Hematopoietic multipotent progenitor cell (in vitro differentiated cells): ENCODE results near the gene NKX6-2. TPM values are rescaled to one million over a fixed set of nuclear protein-coding genes. Genes with fewer than 3 reads are reported as not detected.
"Not testable (repeated sequence)": the region's sequence is repeated elsewhere in the genome, so short reads cannot be mapped to it uniquely, and the experiment has no call there.

Source experiments
- DNase-seq, 3 donors: peaks; one replicate each; pipeline ENCODE4 v3.0.0-alpha.2; 2011 to 2015; ENCODE audit warnings: low read depth in 2 of 3, low spot score in 2 of 3
- total RNA-seq: library from RNA; depleted of rRNA; stranded (reverse); fragments of >200 nt; gene quantifications from one replicate; pipeline ENCODE4 v1.2.3, GENCODE V29; 2012

NKX6-2 gene
- total RNA-seq, 1 donor = not detected

- no peak for DNase-seq
These were observed 1.7 kb downstream of the NKX6-2 start for GRCh38 chr10:132783940-132784865.

DNA sequence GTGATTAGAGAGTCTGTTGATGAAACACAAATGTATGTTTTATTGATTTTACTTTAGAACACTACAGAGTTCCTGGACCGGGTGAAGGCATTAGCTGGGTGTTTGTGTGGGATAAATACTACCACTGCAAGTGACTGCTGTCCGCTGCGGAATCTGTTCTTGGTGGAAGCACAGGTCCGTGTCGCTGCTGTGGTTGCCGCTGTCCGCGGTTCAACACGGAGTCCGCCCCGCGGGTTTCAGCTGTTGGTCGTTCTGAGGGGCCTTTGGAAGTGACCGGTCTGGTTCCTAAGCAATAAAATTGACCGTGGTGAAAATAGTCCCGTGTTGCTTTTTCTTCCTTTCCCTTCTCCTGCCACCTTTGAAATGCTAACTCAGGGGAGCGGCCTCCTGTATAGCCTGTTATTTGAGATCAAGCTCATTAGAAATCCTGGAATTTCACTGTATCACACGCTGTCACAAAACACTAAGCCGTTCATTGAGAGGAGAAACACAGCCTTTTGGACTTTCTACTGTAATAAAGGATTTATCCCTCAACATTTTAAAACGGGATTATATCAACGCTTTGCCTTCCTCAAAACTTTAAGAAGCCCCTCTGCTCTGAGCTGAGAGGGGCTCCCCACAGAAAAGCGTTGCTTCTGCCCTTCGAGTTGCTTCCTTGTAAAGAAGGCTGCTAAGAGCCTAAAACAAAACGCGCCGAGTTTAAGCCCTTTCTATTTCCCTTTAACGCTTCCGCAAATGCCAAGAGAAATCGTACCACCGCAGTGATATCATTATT is 2.6 kb downstream of the NKX6-2 start:
- DNase-seq = no peak

DNA sequence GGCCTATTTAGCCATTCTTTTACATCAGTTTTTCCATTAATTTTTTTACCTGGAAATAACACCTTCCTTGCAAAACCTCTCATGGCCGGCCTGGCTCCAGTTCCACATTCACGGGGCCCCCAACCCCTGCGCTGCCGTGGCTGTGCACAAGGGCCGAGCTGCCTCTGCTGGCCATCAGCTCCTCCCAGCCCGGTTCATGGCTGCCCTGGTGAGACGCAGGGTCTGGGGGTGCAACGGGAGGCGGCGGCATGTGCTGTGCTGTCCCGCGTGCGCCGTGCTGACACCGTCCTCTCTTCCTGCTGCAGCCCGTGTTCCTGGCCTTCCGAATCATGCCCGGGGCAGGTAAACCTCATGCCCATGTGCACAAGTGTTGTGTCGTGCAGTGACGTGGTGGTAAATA is 4.4 kb downstream of the NKX6-2 start:
- no peak for DNase-seq

GRCh38 chr10:132780356-132780755 is 5.6 kb downstream of the NKX6-2 start:
- no peak for DNase-seq

DNA sequence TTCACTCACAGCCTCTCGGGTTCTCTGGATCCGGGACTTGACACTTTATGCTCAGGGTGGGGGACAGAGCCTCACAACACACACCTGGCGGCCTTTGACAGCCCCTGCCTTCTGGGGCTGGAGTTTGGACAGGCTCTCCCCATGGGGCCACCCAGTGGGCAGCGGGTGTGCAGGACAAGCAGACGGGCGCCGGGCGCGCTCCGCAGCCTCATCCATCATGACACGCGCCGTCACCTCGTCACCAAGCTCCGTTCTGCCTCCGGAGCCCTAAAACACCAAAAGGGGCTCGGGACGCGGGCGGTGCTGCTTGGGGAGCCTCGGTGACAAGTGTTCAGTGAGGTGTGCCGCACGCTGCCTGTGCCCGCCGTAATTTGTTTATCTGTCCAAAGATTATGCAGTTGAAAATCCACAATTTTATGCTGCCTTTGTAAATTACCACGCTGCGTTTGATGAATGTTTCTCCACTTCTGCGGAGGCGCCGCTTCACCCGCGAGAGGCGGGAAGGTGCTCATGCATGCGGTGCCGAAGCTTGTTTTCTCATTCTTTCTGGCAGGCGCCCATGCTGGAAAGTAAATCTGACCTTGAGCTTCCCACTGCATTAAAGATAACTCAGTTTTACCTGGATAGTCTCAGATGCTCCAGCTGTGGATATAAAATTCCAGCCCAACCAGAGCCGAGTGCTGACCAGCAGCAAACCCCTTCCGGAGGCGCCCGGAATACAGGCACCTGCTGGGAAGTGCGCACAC is 6.2 kb downstream of the NKX6-2 start:
- DNase-seq = no peak

DNA sequence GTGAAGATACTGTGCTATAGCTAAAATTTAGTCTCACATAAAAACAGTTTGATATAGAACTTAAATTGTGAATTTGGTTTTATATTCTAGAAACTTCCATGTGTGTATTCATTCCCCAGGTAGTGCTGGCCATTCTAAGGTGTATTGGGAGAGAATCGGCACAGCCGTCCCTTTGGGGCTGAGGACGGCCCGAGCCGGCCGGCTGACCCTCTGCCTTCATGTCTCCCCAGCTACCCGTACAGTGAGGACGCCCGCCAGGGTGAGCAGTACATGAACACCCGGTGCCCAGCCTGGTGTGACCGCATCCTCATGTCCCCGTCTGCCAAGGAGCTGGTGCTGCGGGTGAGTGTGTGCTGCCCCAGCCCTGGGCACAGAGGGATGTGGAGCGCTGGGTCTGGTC is 8.5 kb downstream of the NKX6-2 start:
- DNase-seq = no peak

- DNase-seq = no peak
These were observed 9.1 kb downstream of the NKX6-2 start for GRCh38 chr10:132776821-132777220.

GRCh38 chr10:132776186-132776585 is 9.8 kb downstream of the NKX6-2 start:
- DNase-seq = no peak

DNA sequence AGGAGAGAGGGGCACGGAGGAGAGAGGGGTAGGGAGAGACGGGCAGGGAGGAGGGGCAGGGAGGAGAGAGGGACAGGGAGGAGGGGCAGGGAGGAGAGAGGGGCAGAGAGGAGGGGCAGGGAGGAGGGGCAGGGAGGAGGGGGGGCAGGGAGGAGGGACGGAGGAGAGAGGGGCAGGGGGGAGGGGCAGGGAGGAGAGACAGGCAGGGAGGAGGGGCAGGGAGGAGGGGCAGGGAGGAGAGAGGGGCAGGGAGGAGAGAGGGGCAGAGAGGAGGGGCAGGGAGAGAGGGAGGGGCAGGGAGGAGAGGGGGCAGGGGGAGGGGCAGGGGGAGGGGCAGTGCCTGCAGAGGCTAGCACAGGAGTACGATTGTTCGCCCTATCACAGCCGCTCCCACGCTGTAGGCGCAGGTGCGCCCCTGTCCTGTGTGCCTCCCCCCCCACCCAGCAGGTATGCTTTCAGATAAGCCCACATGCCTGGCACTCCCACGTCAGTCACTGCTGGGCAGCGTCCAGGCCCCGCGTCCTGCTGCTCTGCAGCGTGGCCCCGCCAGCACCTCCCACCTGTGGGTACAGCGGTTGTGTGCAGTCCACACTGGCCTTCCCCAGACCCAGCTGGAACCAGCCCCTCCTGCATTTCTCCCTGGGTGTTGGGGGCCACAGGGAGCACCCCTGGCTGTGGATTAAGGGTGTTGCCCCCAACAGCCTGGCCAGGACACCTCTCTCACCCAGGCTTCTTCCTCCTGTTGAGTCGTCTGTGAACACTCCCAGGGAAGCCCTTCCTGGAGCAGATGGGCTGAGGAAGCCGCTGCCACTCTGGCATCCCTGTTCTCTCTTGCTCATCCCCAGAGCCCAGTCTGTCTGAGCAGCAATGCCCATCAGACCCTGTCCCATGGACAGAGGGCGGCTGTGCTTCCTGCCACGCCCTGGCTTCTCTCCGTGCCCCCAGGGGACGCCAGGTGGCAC is 10.8 kb downstream of the NKX6-2 start:
- no peak for DNase-seq

- no peak for DNase-seq
These were observed 11.6 kb downstream of the NKX6-2 start for GRCh38 chr10:132774181-132774901.

GRCh38 chr10:132772816-132773215 is 13.1 kb downstream of the NKX6-2 start:
- not testable (repeated sequence) for DNase-seq

GRCh38 chr10:132770061-132771021 is 15.6 kb downstream of the NKX6-2 start:
- no peak for DNase-seq

DNA sequence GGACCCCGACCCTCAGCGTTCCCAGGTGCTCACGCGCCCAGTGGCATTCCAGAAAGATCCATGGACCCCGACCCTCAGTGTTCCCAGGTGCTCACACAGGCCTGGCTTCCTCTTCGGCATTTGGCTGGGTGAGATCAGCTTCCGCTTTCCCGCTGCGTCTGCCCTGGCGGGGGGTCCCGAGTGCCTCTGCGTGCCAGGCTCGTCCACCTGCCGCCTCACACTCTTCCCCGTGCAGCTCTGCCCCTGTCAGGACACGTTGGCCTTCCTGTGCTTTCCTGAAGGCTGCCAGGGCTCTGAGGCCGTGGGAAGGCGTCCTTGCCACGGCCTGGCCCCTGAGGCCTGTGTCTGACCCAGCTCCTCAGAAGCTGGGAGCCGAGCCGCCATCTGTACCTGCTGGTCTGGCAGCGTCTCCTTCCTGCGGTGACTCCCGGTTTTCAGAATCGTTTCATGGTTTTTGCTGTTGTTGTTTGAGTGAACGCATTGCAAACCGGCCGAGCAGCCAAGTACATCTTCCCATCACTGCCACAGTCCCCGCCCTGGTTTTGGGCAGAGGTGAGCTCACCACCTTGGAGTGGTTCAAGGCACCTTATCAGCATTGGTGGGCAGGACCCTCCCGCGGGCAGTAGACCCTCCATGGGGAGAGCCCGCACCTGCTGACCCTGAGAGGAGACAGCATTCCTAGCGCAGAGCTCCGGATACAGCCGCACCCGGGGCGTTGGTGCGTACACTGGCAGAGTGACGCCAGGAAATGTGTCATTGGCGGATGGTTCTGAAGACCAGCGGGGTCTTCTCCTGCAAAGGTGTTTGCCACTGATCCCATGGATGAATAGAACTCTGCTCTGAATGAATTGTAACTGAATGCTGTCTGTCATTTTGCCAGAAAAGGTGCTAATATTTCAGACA is 17.4 kb downstream of the NKX6-2 start:
- no peak for DNase-seq

DNA sequence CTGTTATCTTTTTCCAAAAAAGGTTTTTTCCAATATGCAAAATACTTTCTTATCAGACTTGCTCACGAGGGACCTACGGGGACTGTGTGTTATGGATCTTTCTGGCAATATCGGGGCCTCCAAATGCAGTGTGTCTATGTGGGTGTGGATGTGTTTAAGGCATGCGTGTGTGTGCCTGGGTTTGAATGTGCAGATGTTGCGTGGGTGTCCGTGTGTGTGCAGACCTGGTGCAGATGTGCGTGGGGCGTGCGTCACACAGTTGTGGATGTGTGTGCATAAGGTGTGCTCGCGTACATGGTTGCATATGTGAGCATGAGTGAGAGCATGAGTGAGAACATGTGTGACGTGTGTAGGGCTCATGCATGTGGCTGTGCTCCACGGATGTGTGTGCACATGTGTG is 19.7 kb downstream of the NKX6-2 start:
- no peak for DNase-seq

- DNase-seq = no peak
These were observed 20.5 kb downstream of the NKX6-2 start for GRCh38 chr10:132765435-132765834.

DNA sequence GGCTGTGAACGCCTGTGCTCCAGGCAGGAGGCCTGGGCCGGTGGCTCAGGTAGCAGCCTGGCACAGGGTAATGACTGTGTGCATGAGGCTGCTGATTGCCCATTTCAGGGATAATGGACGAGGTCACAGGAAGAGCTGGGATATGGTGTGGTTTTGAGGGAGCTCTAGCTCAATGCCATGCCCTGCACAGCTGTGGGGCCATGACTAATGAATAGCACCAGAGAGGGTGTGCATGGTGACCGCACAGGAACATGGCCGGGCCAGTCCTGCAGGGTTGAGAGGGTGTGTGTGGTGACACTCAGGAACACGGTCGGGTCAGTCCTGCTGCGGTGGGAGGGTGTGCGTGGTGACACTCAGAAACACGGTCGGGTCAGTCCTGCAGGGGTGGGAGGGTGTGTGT is 21.8 kb downstream of the NKX6-2 start:
- no peak for DNase-seq

- no peak for DNase-seq
These were observed 22.4 kb downstream of the NKX6-2 start for GRCh38 chr10:132763545-132763944.
